GM23338 (cell line): Measurements from ENCODE around the gene COL26A1. TPM values are rescaled to one million over a fixed set of nuclear protein-coding genes. Genes with fewer than 3 reads are reported as not detected.
A peak's percentile ranks its signal among the peaks of the same experiment; 100 is the strongest.

ENCODE experiments used
- ATAC-seq: fragments of 200-7000 bp; cut with Tn5 transposase; 3 replicates; pipeline ENCODE4 v1.9.1; 2020
- DNase-seq: peaks from one replicate; pipeline ENCODE4 v3.0.0-alpha.2; 2015; ENCODE audit warnings: low spot score
- H2AFZ ChIP-seq: fragments of 200-600 bp; sonication (generic); 2 replicates; pipeline ENCODE4 v1.8.0; 2016; ENCODE audit warnings: antibody characterized with exemption, mild to moderate bottlenecking, moderate library complexity
- H3F3A ChIP-seq: fragments of 200-600 bp; sonication (generic); replicated peaks from 2 replicates; pipeline ENCODE4 v1.8.0; 2017; ENCODE audit warnings: antibody characterized with exemption, mixed run types, low read depth
- H3K27ac ChIP-seq: fragments of 200-600 bp; sonication (generic); 2 replicates; pipeline ENCODE4 v1.6.1; 2016; ENCODE audit warnings: low read depth
- H3K27me3 ChIP-seq: fragments of 200-600 bp; sonication (generic); 2 replicates; pipeline ENCODE4 v1.8.0; 2016; ENCODE audit warnings: mild to moderate bottlenecking, mixed run types, moderate library complexity; ENCODE audit not compliant: insufficient read depth
- H3K36me3 ChIP-seq: fragments of 200-600 bp; sonication (generic); 2 replicates; pipeline ENCODE4 v1.8.0; 2016; ENCODE audit warnings: mild to moderate bottlenecking; ENCODE audit not compliant: insufficient read depth
- H3K4me1 ChIP-seq: fragments of 200-600 bp; sonication (generic); 2 replicates; pipeline ENCODE4 v1.8.0; 2016; ENCODE audit warnings: mild to moderate bottlenecking, moderate library complexity; ENCODE audit not compliant: insufficient read depth
- H3K4me2 ChIP-seq: fragments of 200-600 bp; sonication (generic); 2 replicates; pipeline ENCODE4 v1.7.1; 2017; ENCODE audit warnings: mixed run types
- H3K4me3 ChIP-seq: fragments of 200-600 bp; sonication (generic); 2 replicates; pipeline ENCODE4 v1.6.1; 2016; ENCODE audit warnings: mixed run types
- H3K79me2 ChIP-seq: fragments of 200-600 bp; sonication (generic); replicated peaks from 2 replicates; pipeline ENCODE4 v1.8.0; 2017; ENCODE audit warnings: mild to moderate bottlenecking; ENCODE audit not compliant: insufficient read depth
- H3K9me2 ChIP-seq: fragments of 200-600 bp; sonication (generic); 2 replicates; pipeline ENCODE4 v1.8.0; 2017; ENCODE audit not compliant: insufficient read depth
- H4K20me1 ChIP-seq: fragments of 200-600 bp; sonication (generic); replicated peaks from 2 replicates; pipeline ENCODE4 v1.8.0; 2017; ENCODE audit warnings: mild to moderate bottlenecking; ENCODE audit not compliant: insufficient read depth
- H3K27ac Mint-ChIP-seq: 2 replicates; pipeline ENCODE4 v1.8.0; 2020; ENCODE audit warnings: inconsistent platforms, mild to moderate bottlenecking, moderate library complexity, mixed read lengths
- H3K27me3 Mint-ChIP-seq: 3 replicates; pipeline ENCODE4 v1.8.0; 2022; ENCODE audit warnings: low read depth, mild to moderate bottlenecking, moderate library complexity, mixed read lengths, inconsistent platforms; ENCODE audit not compliant: insufficient read depth, poor library complexity
- H3K36me3 Mint-ChIP-seq: 3 replicates; pipeline ENCODE4 v1.8.0; 2021; ENCODE audit warnings: low read depth, mild to moderate bottlenecking, inconsistent platforms, moderate library complexity, mixed read lengths
- H3K4me1 Mint-ChIP-seq: 3 replicates; pipeline ENCODE4 v1.8.0; 2020; ENCODE audit warnings: mild to moderate bottlenecking, inconsistent platforms, mixed read lengths
- H3K4me3 Mint-ChIP-seq: 3 replicates; pipeline ENCODE4 v1.8.0; 2021; ENCODE audit warnings: moderate library complexity, mild to moderate bottlenecking, inconsistent platforms, mixed read lengths
- H3K9me3 Mint-ChIP-seq: 3 replicates; pipeline ENCODE4 v1.8.0; 2020; ENCODE audit warnings: moderate library complexity, mild to moderate bottlenecking, inconsistent platforms, mixed read lengths
- CREB1 ChIP-seq: fragments of 250-450 bp; sonication (Bioruptor Pico); IDR thresholded peaks from 2 replicates; pipeline ENCODE4 v1.5.0; 2020; ENCODE audit warnings: low read depth, mild to moderate bottlenecking, moderate library complexity
- ETS1 ChIP-seq: IDR thresholded peaks from 2 replicates; pipeline ENCODE4 v1.6.1; 2016; ENCODE audit warnings: antibody characterized with exemption
- EZH2 ChIP-seq: fragments of 200-600 bp; sonication (generic); IDR thresholded peaks from one replicate; pipeline ENCODE4 v1.8.0; 2017; ENCODE audit warnings: antibody characterized with exemption, mild to moderate bottlenecking, low read depth; ENCODE audit not compliant: unreplicated experiment
- EZH2phosphoT487 ChIP-seq: fragments of 200-600 bp; sonication (generic); IDR thresholded peaks from one replicate; pipeline ENCODE4 v1.8.1; 2018; ENCODE audit warnings: antibody characterized with exemption; ENCODE audit not compliant: unreplicated experiment
- JUNB ChIP-seq: IDR thresholded peaks from one replicate; pipeline ENCODE4 v1.6.1; 2016; ENCODE audit warnings: antibody characterized with exemption; ENCODE audit not compliant: unreplicated experiment
- POLR2AphosphoS5 ChIP-seq: IDR thresholded peaks from 2 replicates; pipeline ENCODE4 v1.6.1; 2016; ENCODE audit warnings: antibody characterized with exemption, low read depth
- STAT1 ChIP-seq: IDR thresholded peaks from one replicate; pipeline ENCODE4 v1.6.1; 2016; ENCODE audit warnings: antibody characterized with exemption; ENCODE audit not compliant: unreplicated experiment
- ZNF331 ChIP-seq: fragments of 250-450 bp; sonication (Bioruptor Pico); IDR thresholded peaks from 2 replicates; pipeline ENCODE4 v1.5.0; 2020; ENCODE audit warnings: low read depth, mild to moderate bottlenecking, moderate library complexity
- polyA plus RNA-seq: library from polyadenylated mRNA; unstranded; fragments of >200 nt; fragmentation: Nextera tagmentation; extraction: Ambion mirVana; gene quantifications from 2 replicates; pipeline ENCODE4 v1.2.1, GENCODE V29; 2016
- total RNA-seq: library from RNA; depleted of rRNA; stranded (reverse); fragments of >200 nt; shearing (Covaris generic); gene quantifications from 2 replicates; pipeline ENCODE4 v1.2.3, GENCODE V29; 2014
- TF ChIP-seq, protein P1 (sequence below): IDR thresholded peaks from one replicate; pipeline ENCODE4 v1.6.1; 2018; ENCODE audit warnings: antibody characterized with exemption; ENCODE audit not compliant: unreplicated experiment
- TF ChIP-seq, protein P2 (sequence below): fragments of 250-450 bp; sonication (Bioruptor Pico); IDR thresholded peaks from 2 replicates; pipeline ENCODE4 v1.5.0; 2020; ENCODE audit warnings: mild to moderate bottlenecking, moderate library complexity

COL26A1 gene
- total and polyA plus RNA-seq, 2 experiments from 2014 or later: 17.8 to 55.0 TPM

GRCh38 chr7:101470668-101471487 lies 108.2 kb downstream of the COL26A1 start:
- Histone ChIP-seq H3K4me2 (peak overlapping the region; percentile 52), H3F3A (0 out of 2 replicates have a peak, but pooled peaks cover 10% of the 10 kb centered on the region), H4K20me1 (no peaks in the 10 kb centered on the region), H2AFZ (no peak overlapping the region), H3K27me3 (no peaks in the 10 kb centered on the region), H3K4me3 (no peak overlapping the region), H3K27ac (peak overlapping the region; percentile 80), H3K9me2 (no peaks in the 10 kb centered on the region), H3K79me2 (no peaks in the 10 kb centered on the region; the same call in 1 of the 2 replicates), H3K4me1 (peaks cover 29% of the 10 kb centered on the region), H3K36me3 (no peaks in the 10 kb centered on the region)
- H3K27ac Mint-ChIP-seq: peak overlapping the region; percentile 31
- peak overlapping the region; percentile 10; the same call in 1 of the 3 replicates for H3K4me3 Mint-ChIP-seq
- ATAC-seq (peak; percentile 25; the same call in 2 of the 3 replicates), DNase-seq (no peak)
- peaks cover 36% of the 10 kb centered on the region for H3K4me1 Mint-ChIP-seq
- H3K36me3 Mint-ChIP-seq: peaks cover 13% of the 10 kb centered on the region; the same call in 2 of the 3 replicates
- TF ChIP-seq EZH2phosphoT487: no peak
- TF ChIP-seq STAT1: no peak
- TF ChIP-seq ZNF331 (CRISPR knock-in tag): no peak
- TF ChIP-seq, protein P1, sequence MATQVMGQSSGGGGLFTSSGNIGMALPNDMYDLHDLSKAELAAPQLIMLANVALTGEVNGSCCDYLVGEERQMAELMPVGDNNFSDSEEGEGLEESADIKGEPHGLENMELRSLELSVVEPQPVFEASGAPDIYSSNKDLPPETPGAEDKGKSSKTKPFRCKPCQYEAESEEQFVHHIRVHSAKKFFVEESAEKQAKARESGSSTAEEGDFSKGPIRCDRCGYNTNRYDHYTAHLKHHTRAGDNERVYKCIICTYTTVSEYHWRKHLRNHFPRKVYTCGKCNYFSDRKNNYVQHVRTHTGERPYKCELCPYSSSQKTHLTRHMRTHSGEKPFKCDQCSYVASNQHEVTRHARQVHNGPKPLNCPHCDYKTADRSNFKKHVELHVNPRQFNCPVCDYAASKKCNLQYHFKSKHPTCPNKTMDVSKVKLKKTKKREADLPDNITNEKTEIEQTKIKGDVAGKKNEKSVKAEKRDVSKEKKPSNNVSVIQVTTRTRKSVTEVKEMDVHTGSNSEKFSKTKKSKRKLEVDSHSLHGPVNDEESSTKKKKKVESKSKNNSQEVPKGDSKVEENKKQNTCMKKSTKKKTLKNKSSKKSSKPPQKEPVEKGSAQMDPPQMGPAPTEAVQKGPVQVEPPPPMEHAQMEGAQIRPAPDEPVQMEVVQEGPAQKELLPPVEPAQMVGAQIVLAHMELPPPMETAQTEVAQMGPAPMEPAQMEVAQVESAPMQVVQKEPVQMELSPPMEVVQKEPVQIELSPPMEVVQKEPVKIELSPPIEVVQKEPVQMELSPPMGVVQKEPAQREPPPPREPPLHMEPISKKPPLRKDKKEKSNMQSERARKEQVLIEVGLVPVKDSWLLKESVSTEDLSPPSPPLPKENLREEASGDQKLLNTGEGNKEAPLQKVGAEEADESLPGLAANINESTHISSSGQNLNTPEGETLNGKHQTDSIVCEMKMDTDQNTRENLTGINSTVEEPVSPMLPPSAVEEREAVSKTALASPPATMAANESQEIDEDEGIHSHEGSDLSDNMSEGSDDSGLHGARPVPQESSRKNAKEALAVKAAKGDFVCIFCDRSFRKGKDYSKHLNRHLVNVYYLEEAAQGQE: no peak
- no peak for TF ChIP-seq JUNB
- TF ChIP-seq, protein P2, sequence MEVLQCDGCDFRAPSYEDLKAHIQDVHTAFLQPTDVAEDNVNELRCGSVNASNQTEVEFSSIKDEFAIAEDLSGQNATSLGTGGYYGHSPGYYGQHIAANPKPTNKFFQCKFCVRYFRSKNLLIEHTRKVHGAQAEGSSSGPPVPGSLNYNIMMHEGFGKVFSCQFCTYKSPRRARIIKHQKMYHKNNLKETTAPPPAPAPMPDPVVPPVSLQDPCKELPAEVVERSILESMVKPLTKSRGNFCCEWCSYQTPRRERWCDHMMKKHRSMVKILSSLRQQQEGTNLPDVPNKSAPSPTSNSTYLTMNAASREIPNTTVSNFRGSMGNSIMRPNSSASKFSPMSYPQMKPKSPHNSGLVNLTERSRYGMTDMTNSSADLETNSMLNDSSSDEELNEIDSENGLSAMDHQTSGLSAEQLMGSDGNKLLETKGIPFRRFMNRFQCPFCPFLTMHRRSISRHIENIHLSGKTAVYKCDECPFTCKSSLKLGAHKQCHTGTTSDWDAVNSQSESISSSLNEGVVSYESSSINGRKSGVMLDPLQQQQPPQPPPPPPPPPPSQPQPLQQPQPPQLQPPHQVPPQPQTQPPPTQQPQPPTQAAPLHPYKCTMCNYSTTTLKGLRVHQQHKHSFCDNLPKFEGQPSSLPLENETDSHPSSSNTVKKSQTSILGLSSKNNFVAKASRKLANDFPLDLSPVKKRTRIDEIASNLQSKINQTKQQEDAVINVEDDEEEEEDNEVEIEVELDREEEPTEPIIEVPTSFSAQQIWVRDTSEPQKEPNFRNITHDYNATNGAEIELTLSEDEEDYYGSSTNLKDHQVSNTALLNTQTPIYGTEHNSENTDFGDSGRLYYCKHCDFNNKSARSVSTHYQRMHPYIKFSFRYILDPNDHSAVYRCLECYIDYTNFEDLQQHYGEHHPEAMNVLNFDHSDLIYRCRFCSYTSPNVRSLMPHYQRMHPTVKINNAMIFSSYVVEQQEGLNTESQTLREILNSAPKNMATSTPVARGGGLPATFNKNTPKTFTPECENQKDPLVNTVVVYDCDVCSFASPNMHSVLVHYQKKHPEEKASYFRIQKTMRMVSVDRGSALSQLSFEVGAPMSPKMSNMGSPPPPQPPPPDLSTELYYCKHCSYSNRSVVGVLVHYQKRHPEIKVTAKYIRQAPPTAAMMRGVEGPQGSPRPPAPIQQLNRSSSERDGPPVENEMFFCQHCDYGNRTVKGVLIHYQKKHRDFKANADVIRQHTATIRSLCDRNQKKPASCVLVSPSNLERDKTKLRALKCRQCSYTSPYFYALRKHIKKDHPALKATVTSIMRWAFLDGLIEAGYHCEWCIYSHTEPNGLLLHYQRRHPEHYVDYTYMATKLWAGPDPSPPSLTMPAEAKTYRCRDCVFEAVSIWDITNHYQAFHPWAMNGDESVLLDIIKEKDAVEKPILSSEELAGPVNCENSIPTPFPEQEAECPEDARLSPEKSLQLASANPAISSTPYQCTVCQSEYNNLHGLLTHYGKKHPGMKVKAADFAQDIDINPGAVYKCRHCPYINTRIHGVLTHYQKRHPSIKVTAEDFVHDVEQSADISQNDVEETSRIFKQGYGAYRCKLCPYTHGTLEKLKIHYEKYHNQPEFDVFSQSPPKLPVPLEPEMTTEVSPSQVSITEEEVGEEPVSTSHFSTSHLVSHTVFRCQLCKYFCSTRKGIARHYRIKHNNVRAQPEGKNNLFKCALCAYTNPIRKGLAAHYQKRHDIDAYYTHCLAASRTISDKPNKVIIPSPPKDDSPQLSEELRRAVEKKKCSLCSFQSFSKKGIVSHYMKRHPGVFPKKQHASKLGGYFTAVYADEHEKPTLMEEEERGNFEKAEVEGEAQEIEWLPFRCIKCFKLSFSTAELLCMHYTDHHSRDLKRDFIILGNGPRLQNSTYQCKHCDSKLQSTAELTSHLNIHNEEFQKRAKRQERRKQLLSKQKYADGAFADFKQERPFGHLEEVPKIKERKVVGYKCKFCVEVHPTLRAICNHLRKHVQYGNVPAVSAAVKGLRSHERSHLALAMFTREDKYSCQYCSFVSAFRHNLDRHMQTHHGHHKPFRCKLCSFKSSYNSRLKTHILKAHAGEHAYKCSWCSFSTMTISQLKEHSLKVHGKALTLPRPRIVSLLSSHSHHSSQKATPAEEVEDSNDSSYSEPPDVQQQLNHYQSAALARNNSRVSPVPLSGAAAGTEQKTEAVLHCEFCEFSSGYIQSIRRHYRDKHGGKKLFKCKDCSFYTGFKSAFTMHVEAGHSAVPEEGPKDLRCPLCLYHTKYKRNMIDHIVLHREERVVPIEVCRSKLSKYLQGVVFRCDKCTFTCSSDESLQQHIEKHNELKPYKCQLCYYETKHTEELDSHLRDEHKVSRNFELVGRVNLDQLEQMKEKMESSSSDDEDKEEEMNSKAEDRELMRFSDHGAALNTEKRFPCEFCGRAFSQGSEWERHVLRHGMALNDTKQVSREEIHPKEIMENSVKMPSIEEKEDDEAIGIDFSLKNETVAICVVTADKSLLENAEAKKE (CRISPR knock-in tag): no peak
- TF ChIP-seq EZH2: no peak
- no peak for TF ChIP-seq POLR2AphosphoS5
- TF ChIP-seq CREB1 (CRISPR knock-in tag): no peak
- no peak for TF ChIP-seq ETS1
- H3K27me3 Mint-ChIP-seq: peaks cover 9% of the 10 kb centered on the region
- no peaks in the 10 kb centered on the region for H3K9me3 Mint-ChIP-seq
